ENCODE data around the gene MRPL18. TPM values are rescaled to one million over a fixed set of nuclear protein-coding genes. Genes with fewer than 3 reads are reported as not detected.
"Not testable (repeated sequence)": the region's sequence is repeated elsewhere in the genome, so short reads cannot be mapped to it uniquely, and the experiment has no call there.

MRPL18 gene
- total RNA-seq: 10 to 100 TPM; 85.4 to 91.3 TPM

DNA sequence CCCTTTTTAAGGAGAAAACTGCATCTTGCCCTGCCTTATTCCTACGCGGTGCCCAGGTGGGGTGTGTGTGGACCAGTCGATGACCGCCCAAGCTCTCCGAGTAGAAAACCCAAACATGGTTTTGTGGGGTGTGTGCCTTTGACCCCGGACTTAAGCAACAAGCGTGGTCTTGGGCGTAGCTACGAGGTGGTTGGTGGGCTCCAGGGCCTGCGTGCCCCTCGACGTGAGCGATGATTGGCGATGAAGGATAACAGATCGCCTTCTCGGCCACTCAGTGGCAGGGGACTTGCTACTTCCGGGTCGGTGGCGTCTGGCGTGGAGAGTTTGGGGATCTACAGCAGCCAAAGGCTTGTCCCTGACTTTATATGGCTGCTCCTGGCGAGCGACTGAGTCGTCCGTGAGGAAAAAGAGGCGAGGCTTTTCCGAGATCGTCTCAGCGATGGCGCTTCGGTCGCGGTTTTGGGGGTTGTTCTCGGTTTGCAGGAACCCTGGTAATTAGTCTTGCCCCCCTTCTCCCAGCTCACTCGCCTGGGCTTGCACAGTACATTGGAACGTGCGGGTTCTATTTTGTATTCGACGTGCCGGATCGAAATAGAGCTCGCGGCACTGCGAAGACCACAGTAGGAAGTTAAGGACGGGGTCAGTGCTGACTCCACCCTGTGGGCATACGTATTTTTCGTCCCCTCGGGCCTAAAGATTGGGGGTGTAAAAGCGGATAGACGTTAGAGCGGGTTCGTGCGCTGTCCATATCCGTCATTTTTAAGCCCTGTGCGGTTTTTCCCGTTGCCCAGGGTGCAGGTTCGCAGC is at the start of gene MRPL18:
MRPL18 (plus strand) TSS at position 319 of the 807 bp plus-strand sequence; CDS start at position 440, 121 bp downstream.
- no peaks in the 10 kb centered on the region for H3K9me3 Mint-ChIP-seq (ENCODE audit: insufficient read depth)
- ChIA-PET CTCF (interaction anchor here (0.5 to 2.9 kb wide), 15 partner anchors 8 to 99 kb away, joined by 3 to 21 read pairs (median 3); partner anchors contain the start of gene WTAP), POLR2A (interaction anchor here (0.6 to 4.8 kb wide), 26 partner anchors 9 to 731 kb away, joined by 3 to 33 read pairs (median 4); partner anchors contain the start of genes ACAT2, IGF2R, SOD2 and WTAP)
- H3K36me3 Mint-ChIP-seq (ENCODE audit: low read depth): peaks cover 75% of the 10 kb centered on the region
- ATAC-seq (peak; percentile 85), DNase-seq (peak; percentile 96)
- peak within 1 kb of the TSS; percentile 96 for H3K27ac Mint-ChIP-seq
- peaks cover 59% of the 10 kb centered on the region for H3K4me1 Mint-ChIP-seq (ENCODE audit: low read depth)
- no peaks in the 10 kb centered on the region for H3K27me3 Mint-ChIP-seq (ENCODE audit: low read depth)
- H3K4me3 Mint-ChIP-seq: peak within 1 kb of the TSS; percentile 93

DNA sequence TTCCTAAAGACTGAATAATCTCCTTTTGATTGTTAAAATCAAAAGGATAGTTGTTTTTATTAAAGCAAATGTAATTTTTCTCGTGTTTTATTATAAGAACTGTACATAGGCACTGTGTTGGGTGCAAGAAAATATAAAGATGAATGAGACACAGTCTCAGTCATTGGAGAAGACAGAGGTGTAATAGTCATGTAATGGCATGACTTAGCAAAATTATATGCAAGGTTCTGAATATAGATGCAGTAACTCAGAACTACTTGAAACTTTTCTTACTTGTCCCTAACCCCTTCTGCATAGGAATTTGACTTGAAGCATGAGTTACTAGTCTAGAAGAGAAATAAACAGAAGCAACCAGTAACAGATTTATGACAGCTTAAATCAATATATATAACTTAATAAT is 48.1 kb upstream of the MRPL18 start:
- POLR2A ChIA-PET: no interaction called here
- no peak overlapping the region for H3K4me3 Mint-ChIP-seq
- ATAC-seq (no peak), DNase-seq (no peak)
- peak overlapping the region; percentile 61 for H3K27ac Mint-ChIP-seq
- CTCF ChIA-PET: interaction anchor here (0.9 to 1.4 kb wide), 2 partner anchors 9 to 13 kb away, joined by 3 to 4 read pairs; no protein-coding TSS in a partner anchor
- peaks cover 60% of the 10 kb centered on the region for H3K36me3 Mint-ChIP-seq (ENCODE audit: low read depth)
- H3K4me1 Mint-ChIP-seq (ENCODE audit: low read depth): peaks cover 6% of the 10 kb centered on the region
- no peaks in the 10 kb centered on the region for H3K27me3 Mint-ChIP-seq (ENCODE audit: low read depth)
- H3K9me3 Mint-ChIP-seq (ENCODE audit: insufficient read depth): no peaks in the 10 kb centered on the region

DNA sequence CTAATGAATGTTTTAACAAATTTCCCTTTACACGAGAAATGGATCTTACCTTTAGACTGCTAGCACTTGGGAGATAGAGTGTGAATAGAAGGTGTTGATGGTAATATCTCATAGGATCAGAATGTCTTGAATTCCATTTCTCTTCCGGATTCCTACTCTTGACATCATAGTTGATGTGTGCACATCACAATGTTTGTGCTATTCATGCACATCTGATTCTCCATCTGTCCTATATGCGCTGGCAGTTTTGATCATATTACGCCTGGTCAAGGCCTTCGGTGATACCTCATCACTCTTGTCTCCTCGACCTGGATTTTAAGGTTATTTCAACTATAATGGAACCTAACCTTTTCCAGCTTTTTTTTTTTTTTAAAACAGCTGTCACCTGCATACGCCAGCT is 45.2 kb upstream of the MRPL18 start:
- no peaks in the 10 kb centered on the region for H3K4me1 Mint-ChIP-seq (ENCODE audit: low read depth)

DNA sequence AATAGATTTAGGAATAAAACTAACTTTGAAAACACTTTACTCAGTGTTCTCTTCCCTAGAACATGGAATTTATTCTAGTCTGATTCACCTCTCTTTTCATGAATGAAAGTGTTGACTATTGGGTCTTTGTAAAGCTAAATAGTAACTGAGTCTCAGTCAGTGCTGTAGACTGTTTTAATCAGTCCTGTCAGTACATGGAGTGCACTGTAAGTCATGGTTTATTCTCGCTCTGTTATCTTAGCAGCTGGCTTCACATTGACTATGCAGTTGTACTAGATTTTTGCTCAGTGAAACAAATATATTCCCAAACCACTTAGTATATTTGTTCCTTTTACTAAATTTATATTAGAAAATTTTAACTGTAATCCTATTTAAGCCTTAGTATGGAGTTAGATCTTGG is 43.5 kb upstream of the MRPL18 start:
- DNase-seq (no peak), ATAC-seq (no peak)
- H3K27ac Mint-ChIP-seq: no peak overlapping the region
- H3K4me3 Mint-ChIP-seq: no peak overlapping the region
- no peaks in the 10 kb centered on the region for H3K4me1 Mint-ChIP-seq (ENCODE audit: low read depth)
- no peaks in the 10 kb centered on the region for H3K9me3 Mint-ChIP-seq (ENCODE audit: insufficient read depth)
- ChIA-PET CTCF (interaction anchor here (1.2 kb wide), 1 partner anchor 1087 kb away, joined by 3 read pairs; no protein-coding TSS in a partner anchor), POLR2A (interaction anchor here (0.5 to 1.0 kb wide), 2 partner anchors 19 to 39 kb away, joined by 3 read pairs; partner anchors contain the start of gene WTAP)
- no peaks in the 10 kb centered on the region for H3K27me3 Mint-ChIP-seq (ENCODE audit: low read depth)
- H3K36me3 Mint-ChIP-seq (ENCODE audit: low read depth): peaks cover 73% of the 10 kb centered on the region

More for the DNA sequence above, 45.2 kb upstream of the MRPL18 start:
- Mint-ChIP-seq H3K4me3 (no peak overlapping the region), H3K36me3 (ENCODE audit: low read depth) (peaks cover 76% of the 10 kb centered on the region), H3K9me3 (ENCODE audit: insufficient read depth) (no peaks in the 10 kb centered on the region), H3K27me3 (ENCODE audit: low read depth) (no peaks in the 10 kb centered on the region), H3K27ac (no peak overlapping the region)
- DNase-seq (no peak), ATAC-seq (no peak)
- POLR2A ChIA-PET: no interaction called here
- CTCF ChIA-PET: interaction anchor here (0.7 kb wide), 1 partner anchor 825 kb away, joined by 3 read pairs; no protein-coding TSS in a partner anchor

DNA sequence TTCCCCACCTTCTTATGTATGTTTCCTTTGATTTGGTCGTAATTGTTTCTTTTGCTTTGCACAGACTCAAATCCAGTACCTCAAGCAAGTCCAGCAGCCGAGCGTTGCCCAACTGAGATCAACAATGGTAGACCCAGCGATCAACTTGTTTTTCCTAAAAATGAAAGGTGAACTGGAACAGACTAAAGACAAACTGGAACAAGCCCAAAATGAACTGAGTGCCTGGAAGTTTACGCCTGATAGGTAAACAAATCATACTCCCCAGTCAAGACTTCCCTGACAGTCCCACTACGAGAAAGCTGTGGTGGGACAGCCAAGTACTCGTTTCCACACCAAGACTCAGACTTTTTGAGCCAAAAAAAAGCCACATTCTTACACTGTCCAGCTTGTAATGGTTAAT is 42.1 kb upstream of the MRPL18 start:
- peaks cover 69% of the 10 kb centered on the region for H3K36me3 Mint-ChIP-seq (ENCODE audit: low read depth)
- H3K27ac Mint-ChIP-seq; ATAC-seq; H3K27me3 Mint-ChIP-seq (ENCODE audit: low read depth); H3K9me3 Mint-ChIP-seq (ENCODE audit: insufficient read depth); H3K4me1 Mint-ChIP-seq (ENCODE audit: low read depth); DNase-seq; H3K4me3 Mint-ChIP-seq; CTCF ChIA-PET: not testable (repeated sequence)
- POLR2A ChIA-PET: interaction anchor here (1.1 to 1.5 kb wide), 2 partner anchors 18 to 22 kb away, joined by 3 read pairs; no protein-coding TSS in a partner anchor

- no peak for ATAC-seq
- Mint-ChIP-seq H3K27ac (no peak overlapping the region), H3K27me3 (ENCODE audit: low read depth) (no peaks in the 10 kb centered on the region), H3K4me3 (no peak overlapping the region), H3K36me3 (ENCODE audit: low read depth) (peaks cover 70% of the 10 kb centered on the region), H3K4me1 (ENCODE audit: low read depth) (no peaks in the 10 kb centered on the region), H3K9me3 (ENCODE audit: insufficient read depth) (no peaks in the 10 kb centered on the region)
- ChIA-PET POLR2A (interaction anchor here (1.2 to 1.4 kb wide), 2 partner anchors 11 to 39 kb away, joined by 3 to 5 read pairs; partner anchors contain the start of genes ACAT2 and MRPL18), CTCF (interaction anchor here (1.1 to 1.3 kb wide), 3 partner anchors 9 to 189 kb away, joined by 3 read pairs; no protein-coding TSS in a partner anchor)
- DNase-seq: no peak
Measured at GRCh38 chr6:159751448-159751847, 38.8 kb upstream of the MRPL18 start.

GRCh38 chr6:159753081-159753872 is 37.0 kb upstream of the MRPL18 start:
- no peaks in the 10 kb centered on the region for H3K9me3 Mint-ChIP-seq (ENCODE audit: insufficient read depth)
- CTCF ChIA-PET: interaction anchor here (1.4 kb wide), 1 partner anchor 15 kb away, joined by 3 read pairs; no protein-coding TSS in a partner anchor
- no peaks in the 10 kb centered on the region for H3K27me3 Mint-ChIP-seq (ENCODE audit: low read depth)
- POLR2A ChIA-PET: interaction anchor here (0.7 kb wide), 1 partner anchor 11 kb away, joined by 3 read pairs; no protein-coding TSS in a partner anchor
- H3K27ac Mint-ChIP-seq: peak overlapping the region; percentile 14
- ATAC-seq: no peak
- peaks cover 73% of the 10 kb centered on the region for H3K36me3 Mint-ChIP-seq (ENCODE audit: low read depth)
- H3K4me3 Mint-ChIP-seq: no peak overlapping the region
- no peaks in the 10 kb centered on the region for H3K4me1 Mint-ChIP-seq (ENCODE audit: low read depth)
- no peak for DNase-seq

DNA sequence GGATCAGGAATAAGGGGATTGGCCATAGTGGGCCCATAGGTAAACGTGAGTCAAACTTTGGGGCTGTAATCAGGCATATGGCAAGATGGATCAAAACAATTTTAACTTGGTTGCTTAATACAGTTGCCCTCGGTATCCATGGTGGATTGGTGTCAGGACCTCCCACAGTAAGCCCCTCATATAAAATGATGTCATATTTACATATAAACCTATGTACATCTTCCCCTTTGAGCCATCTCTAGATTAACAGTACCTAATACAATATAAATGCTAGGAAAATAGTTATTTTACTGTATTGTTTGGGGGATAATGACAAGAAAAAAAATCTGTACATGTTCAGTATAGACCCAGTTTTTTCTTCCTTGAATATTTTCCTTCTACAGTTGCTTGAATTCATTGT is 35.9 kb upstream of the MRPL18 start:
- no peaks in the 10 kb centered on the region for H3K9me3 Mint-ChIP-seq (ENCODE audit: insufficient read depth)
- ChIA-PET CTCF (interaction anchor here (0.9 kb wide), 1 partner anchor 13 kb away, joined by 4 read pairs; no protein-coding TSS in a partner anchor), POLR2A (no interaction called here)
- no peaks in the 10 kb centered on the region for H3K27me3 Mint-ChIP-seq (ENCODE audit: low read depth)
- H3K36me3 Mint-ChIP-seq (ENCODE audit: low read depth): peaks cover 67% of the 10 kb centered on the region
- no peak for DNase-seq
- no peak overlapping the region for H3K27ac Mint-ChIP-seq
- peaks cover 3% of the 10 kb centered on the region for H3K4me1 Mint-ChIP-seq (ENCODE audit: low read depth)
- ATAC-seq: no peak
- H3K4me3 Mint-ChIP-seq: no peak overlapping the region

- DNase-seq (no peak), ATAC-seq (no peak)
- Mint-ChIP-seq H3K9me3 (ENCODE audit: insufficient read depth) (no peaks in the 10 kb centered on the region), H3K27ac (peak overlapping the region; percentile 27), H3K36me3 (ENCODE audit: low read depth) (peaks cover 64% of the 10 kb centered on the region), H3K4me1 (ENCODE audit: low read depth) (peaks cover 8% of the 10 kb centered on the region), H3K27me3 (ENCODE audit: low read depth) (no peaks in the 10 kb centered on the region), H3K4me3 (no peak overlapping the region)
- ChIA-PET POLR2A (no interaction called here), CTCF (interaction anchor here (0.9 kb wide), 1 partner anchor 14 kb away, joined by 4 read pairs; no protein-coding TSS in a partner anchor)
Measured at GRCh38 chr6:159754959-159755914, 35.0 kb upstream of the MRPL18 start.

- no peak for ATAC-seq
- Mint-ChIP-seq H3K4me1 (ENCODE audit: low read depth) (peaks cover 20% of the 10 kb centered on the region), H3K27me3 (ENCODE audit: low read depth) (no peaks in the 10 kb centered on the region), H3K4me3 (no peak overlapping the region), H3K9me3 (ENCODE audit: insufficient read depth) (no peaks in the 10 kb centered on the region), H3K27ac (no peak overlapping the region), H3K36me3 (ENCODE audit: low read depth) (peaks cover 64% of the 10 kb centered on the region)
- ChIA-PET CTCF (no interaction called here), POLR2A (no interaction called here)
- DNase-seq: no peak
Measured at GRCh38 chr6:159756508-159756907, 33.8 kb upstream of the MRPL18 start.
